ENCODE measurements around the gene SET. TPM values are rescaled to one million over a fixed set of nuclear protein-coding genes. Genes with fewer than 3 reads are reported as not detected.
A peak's percentile ranks its signal among the peaks of the same experiment; 100 is the strongest.

Gene SET
- total RNA-seq, 4 donors from 2014 or later: 143 to 156 (median 145) TPM

GRCh38 chr9:128722380-128723351, 33.6 kb downstream of the SET start:
- peak overlapping the region in 3 of 4 donors; percentile 85 to 88 (median 87) for H3K27ac ChIP-seq
- 49 to 53% methylated on average over 9 of the region's 9 CpGs for WGBS, 2 donors
- peaks cover 0 to 24% (median 0%) of the 10 kb centered on the region in 3 donors for H3K36me3 ChIP-seq
- no peaks in the 10 kb centered on the region for H3K9me3 ChIP-seq
- H3K4me3 ChIP-seq: peak overlapping the region in 1 of 4 donors; percentile 69
- no peak for DNase-seq (ENCODE audit: low spot score in 2 of 2)
- TF ChIP-seq POLR2A (IDR thresholded peaks at IDR 0.05) (no peak), EP300 (IDR thresholded peaks at IDR 0.05) (no peak), CTCF (IDR thresholded peaks at IDR 0.05) (no peak)
- H3K4me1 ChIP-seq: peaks cover 0 to 27% (median 13%) of the 10 kb centered on the region in 4 donors
- no peaks in the 10 kb centered on the region for H3K27me3 ChIP-seq

- TF ChIP-seq EP300 (IDR thresholded peaks at IDR 0.05) (no peak), POLR2A (IDR thresholded peaks at IDR 0.05) (no peak), CTCF (IDR thresholded peaks at IDR 0.05) (no peak)
- no peaks in the 10 kb centered on the region for H3K27me3 ChIP-seq
- peaks cover 0 to 27% (median 13%) of the 10 kb centered on the region in 4 donors for H3K4me1 ChIP-seq
- WGBS, 2 donors: 35 to 43% methylated on average over 7 of the region's 7 CpGs
- peak overlapping the region; percentile 59 to 79 (median 64) for H3K4me3 ChIP-seq
- peak overlapping the region; percentile 64 to 88 (median 86) for H3K27ac ChIP-seq
- DNase-seq (ENCODE audit: low spot score in 2 of 2): no peak
- no peaks in the 10 kb centered on the region for H3K9me3 ChIP-seq
- peaks cover 0 to 24% (median 0%) of the 10 kb centered on the region in 3 donors for H3K36me3 ChIP-seq
Observed at GRCh38 chr9:128723352-128723865, 34.4 kb downstream of the SET start.

GRCh38 chr9:128723866-128724743, 35.1 kb downstream of the SET start, which contains the start of gene ZDHHC12:
TSS of gene ZDHHC12 (minus strand) at chr9:128724127. CDS start at chr9:128724093, 34 bp downstream.
- no peaks in the 10 kb centered on the region for H3K27me3 ChIP-seq
- H3K27ac ChIP-seq: peak within 1 kb of the TSS; percentile 64 to 88 (median 86)
- 2 to 4% methylated on average over 34 to 64 of the region's 68 CpGs for WGBS, 2 donors
- H3K9me3 ChIP-seq: no peaks in the 10 kb centered on the region
- TF ChIP-seq EP300 (IDR thresholded peaks at IDR 0.05) (peak in 1 of 2 donors; percentile 34), CTCF (IDR thresholded peaks at IDR 0.05) (peak in 2 of 5 experiments; percentile 10 to 15), POLR2A (IDR thresholded peaks at IDR 0.05) (peak in 1 of 2 donors; percentile 32)
- H3K4me1 ChIP-seq: peaks cover 0 to 27% (median 13%) of the 10 kb centered on the region in 4 donors
- H3K36me3 ChIP-seq: peaks cover 0 to 24% (median 0%) of the 10 kb centered on the region in 3 donors
- H3K4me3 ChIP-seq: peak within 1 kb of the TSS; percentile 59 to 79 (median 64)
- peak; percentile 85 to 89 for DNase-seq (ENCODE audit: low spot score in 2 of 2)

GRCh38 chr9:128724744-128725211, 35.8 kb downstream of the SET start:
- Histone ChIP-seq H3K9me3 (no peaks in the 10 kb centered on the region), H3K4me3 (peak overlapping the region; percentile 59 to 79 (median 64)), H3K27ac (peak overlapping the region; percentile 64 to 88 (median 86)), H3K27me3 (no peaks in the 10 kb centered on the region), H3K36me3 (peaks cover 0 to 26% (median 0%) of the 10 kb centered on the region in 3 donors), H3K4me1 (peaks cover 0 to 27% (median 13%) of the 10 kb centered on the region in 4 donors)
- TF ChIP-seq POLR2A (IDR thresholded peaks at IDR 0.05) (no peak), EP300 (IDR thresholded peaks at IDR 0.05) (no peak), CTCF (IDR thresholded peaks at IDR 0.05) (no peak)
- 28 to 29% methylated on average over 10 of the region's 10 CpGs for WGBS, 2 donors
- DNase-seq (ENCODE audit: low spot score in 2 of 2): peak; percentile 30 to 47

Data from tibial nerve (tissue), 4 donors.